ENCODE data around the gene NAB1.

GRCh38 chr2:190707726-190708125, 58.8 kb downstream of the NAB1 start:
- no peak for TF ChIP-seq POLR2AphosphoS5 (IDR thresholded peaks at IDR 0.05)
- TF ChIP-seq CTCF (IDR thresholded peaks at IDR 0.05): no peak

Data from transverse colon (tissue), 4 donors.